K562 (cell line): ENCODE results near the gene SLC39A5. TPM values are rescaled to one million over a fixed set of nuclear protein-coding genes. Genes with fewer than 3 reads are reported as not detected.

Source experiments
- ASH1L ChIP-seq: fragments of 450-650 bp; IDR thresholded peaks from 2 replicates; pipeline ENCODE4 v1.6.1; 2018; ENCODE audit warnings: borderline replicate concordance, mild to moderate bottlenecking, low read depth; ENCODE audit not compliant: partially characterized antibody
- ATF6 ChIP-seq: sonication (generic); formaldehyde crosslinking; IDR thresholded peaks from 2 replicates; pipeline ENCODE4 v1.4.0; 2020; ENCODE audit warnings: mild to moderate bottlenecking, missing genetic modification reagents
- BACH1 ChIP-seq: fragments of 200-800 bp; sonication (Bioruptor generic); IDR thresholded peaks from 2 replicates; pipeline ENCODE4 v1.6.1; 2016; ENCODE audit warnings: missing genetic modification characterization, missing compliant biosample characterization
- CCNT2 ChIP-seq: IDR thresholded peaks from 2 replicates; pipeline ENCODE4 v1.6.1; 2011; ENCODE audit warnings: borderline replicate concordance, low read depth, mild to moderate bottlenecking, moderate library complexity, mixed read lengths, low read length; ENCODE audit not compliant: insufficient read length; ENCODE audit errors: extremely low read depth
- CHD2 ChIP-seq: IDR thresholded peaks from 2 replicates; pipeline ENCODE4 v1.6.1; 2011; ENCODE audit warnings: low read depth, low read length
- DNMT1 ChIP-seq: fragments of 450-650 bp; IDR thresholded peaks from 2 replicates; pipeline ENCODE4 v1.6.1; 2016; ENCODE audit warnings: antibody characterized with exemption, mild to moderate bottlenecking
- GMEB1 ChIP-seq: fragments of 250-450 bp; sonication (Bioruptor Pico); IDR thresholded peaks from 2 replicates; pipeline ENCODE4 v1.4.0; 2020; ENCODE audit warnings: mild to moderate bottlenecking
- HDAC6 ChIP-seq: IDR thresholded peaks from 2 replicates; pipeline ENCODE4 v1.6.1; 2012; ENCODE audit warnings: low read depth, mild to moderate bottlenecking, control low read depth, inconsistent platforms, low read length, moderate library complexity
- KHSRP ChIP-seq: fragments of 450-650 bp; IDR thresholded peaks from 2 replicates; pipeline ENCODE4 v1.6.1; 2017
- LARP7 ChIP-seq: fragments of 450-650 bp; IDR thresholded peaks from 2 replicates; pipeline ENCODE4 v1.6.1; 2016
- MEF2A ChIP-seq: IDR thresholded peaks from 2 replicates; pipeline ENCODE4 v1.6.1; 2011; ENCODE audit warnings: low read depth, mild to moderate bottlenecking, low read length, moderate library complexity; ENCODE audit not compliant: control insufficient read depth
- PHF8 ChIP-seq: fragments of 200-600 bp; sonication (generic); IDR thresholded peaks from 2 replicates; pipeline ENCODE4 v1.6.1; 2012; ENCODE audit warnings: mixed run types, mild to moderate bottlenecking, inconsistent platforms, low read length, moderate library complexity, borderline replicate concordance
- POU5F1 ChIP-seq: fragments of 150-350 bp; IDR thresholded peaks from 2 replicates; pipeline ENCODE4 v1.6.1; 2014; ENCODE audit warnings: borderline replicate concordance, low read length, low read depth, mild to moderate bottlenecking; ENCODE audit not compliant: partially characterized antibody
- SIN3A ChIP-seq, 2 experiments: fragments of 150-350 bp in 1 of 2; IDR thresholded peaks; 2 replicates each; pipeline ENCODE4 v1.6.1; 2011 to 2016; ENCODE audit warnings: borderline replicate concordance in 2 of 2, low read depth in 2 of 2, low read length in 2 of 2, mild to moderate bottlenecking in 2 of 2, moderate library complexity in 2 of 2; ENCODE audit not compliant: control insufficient read depth in 1 of 2
- SRSF7 ChIP-seq: fragments of 200-400 bp; formaldehyde crosslinking; optimal IDR thresholded peaks from 2 replicates; pipeline ENCODE3; 2017; ENCODE audit warnings: mild to moderate bottlenecking, low read depth, low read length
- SRSF9 ChIP-seq: fragments of 200-400 bp; formaldehyde crosslinking; IDR thresholded peaks from 2 replicates; pipeline ENCODE4 v1.6.1; 2017; ENCODE audit warnings: low read depth, low read length, borderline replicate concordance
- TCF15 ChIP-seq: fragments of 250-450 bp; sonication (Bioruptor Pico); IDR thresholded peaks from 2 replicates; pipeline ENCODE4 v1.8.0; 2022; ENCODE audit warnings: moderate library complexity, mild to moderate bottlenecking, inconsistent platforms
- TOE1 ChIP-seq, 2 experiments: fragments of 450-650 bp in 1 of 2; sonication (generic) in 1 of 2; formaldehyde crosslinking in 1 of 2; IDR thresholded peaks; 2 replicates each; pipeline versions ENCODE4 v1.7.1 to v1.8.0; 2016 to 2022; ENCODE audit warnings: borderline replicate concordance in 2 of 2, mild to moderate bottlenecking in 2 of 2, antibody characterized with exemption in 1 of 2, inconsistent platforms in 1 of 2, low read depth in 1 of 2, missing genetic modification reagents in 1 of 2, moderate library complexity in 1 of 2
- YBX1 ChIP-seq: fragments of 450-650 bp; IDR thresholded peaks from 2 replicates; pipeline ENCODE4 v1.7.1; 2016; ENCODE audit warnings: mild to moderate bottlenecking
- ZNF778 ChIP-seq: fragments of 450-650 bp; formaldehyde crosslinking; IDR thresholded peaks from 2 replicates; pipeline ENCODE4 v1.4.0; 2020; ENCODE audit warnings: mild to moderate bottlenecking, moderate library complexity
- polyA plus RNA-seq, 8 experiments: library from polyadenylated mRNA; depleted of rRNA in 4 of 8; stranded (reverse) in 5 of 8; unstranded in 3 of 8; fragments of >200 nt; fragmentation: Nextera tagmentation in 2 of 8; fragmentation: Illumina TruSeq in 1 of 8; extraction: Ambion mirVana in 2 of 8; extraction: Trizol in 1 of 8; gene quantifications; 2 replicates each; pipeline versions ENCODE4 v1.2.1 to v1.2.3, GENCODE V29; 2011 to 2014; ENCODE audit warnings: inconsistent platforms in 1 of 8, missing spikeins in 1 of 8
- total RNA-seq, 7 experiments: library from RNA; depleted of rRNA in 6 of 7; stranded (reverse); fragments of >200 nt in 6 of 7; fragmentation: Illumina TruSeq in 2 of 7; extraction: Trizol in 2 of 7; gene quantifications; 2 replicates each; pipeline versions ENCODE4 v1.2.1 to v1.2.3, GENCODE V29; 2011 to 2021; ENCODE audit warnings: low replicate concordance in 1 of 7
- TF ChIP-seq, protein P1 (sequence below): fragments of 450-650 bp; IDR thresholded peaks from 2 replicates; pipeline ENCODE4 v1.7.1; 2018; ENCODE audit warnings: mild to moderate bottlenecking, low read depth; ENCODE audit not compliant: partially characterized antibody

Gene SLC39A5
- total and polyA plus RNA-seq, 9 of the 15 experiments (the other 6 are each of a cell fraction or from before 2014, with no cell fraction given) = 0.08 to 0.10 TPM; not detected in 7

DNA sequence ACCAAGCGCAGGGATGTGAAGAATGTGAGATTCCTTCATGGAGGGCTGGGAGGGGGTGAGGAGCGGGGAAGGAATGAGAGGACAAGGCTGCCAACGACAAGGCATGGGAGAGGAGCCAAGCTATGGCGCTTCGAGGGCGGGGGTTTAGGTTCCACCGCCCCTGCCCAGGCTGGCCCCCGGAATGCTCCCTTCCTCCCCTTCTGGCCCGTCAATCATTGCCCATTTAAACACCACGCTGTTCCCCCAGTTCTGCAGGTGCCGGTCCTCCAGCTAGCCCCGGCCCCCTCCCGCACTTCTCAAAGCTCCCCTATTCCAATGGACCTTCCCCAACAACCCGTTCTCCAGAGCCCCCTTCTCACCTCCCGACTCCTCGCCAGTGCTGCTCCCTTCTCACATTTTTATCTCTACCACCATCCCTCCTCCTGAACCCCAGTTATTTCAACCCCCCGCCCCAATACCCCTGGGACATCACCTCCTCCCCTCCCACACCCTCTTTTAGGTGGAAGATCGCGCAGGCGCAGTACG, 8.6 kb upstream of the SLC39A5 start (continued):
- TF ChIP-seq GMEB1 (no peak), HDAC6 (no peak), SRSF9 (no peak), PHF8 (no peak), POU5F1 (no peak), YBX1 (no peak), ATF6 (CRISPR knock-in tag) (no peak), ASH1L (no peak), CCNT2 (no peak), KHSRP (no peak), BACH1 (tag) (no peak), ZNF778 (CRISPR knock-in tag) (no peak), SRSF7 (no peak), SIN3A (IDR thresholded peaks at IDR 0.05; ENCODE audit: borderline replicate concordance in 2 of 2, control insufficient read depth in 1 of 2, low read depth in 2 of 2, low read length in 2 of 2) (0 out of 4 replicates have a peak, but pooled peaks of 1 of the 2 experiments have one; percentile 46), TOE1 (IDR thresholded peaks at IDR 0.05; ENCODE audit: borderline replicate concordance) (peak; percentile 73), TOE1 (CRISPR knock-in tag; IDR thresholded peaks at IDR 0.05; ENCODE audit: borderline replicate concordance, low read depth) (no peak), MEF2A (no peak), DNMT1 (no peak), TCF15 (CRISPR knock-in tag) (no peak), CHD2 (no peak), LARP7 (peak; percentile 83; the same call in 1 of the 2 replicates)
- TF ChIP-seq, protein P1, sequence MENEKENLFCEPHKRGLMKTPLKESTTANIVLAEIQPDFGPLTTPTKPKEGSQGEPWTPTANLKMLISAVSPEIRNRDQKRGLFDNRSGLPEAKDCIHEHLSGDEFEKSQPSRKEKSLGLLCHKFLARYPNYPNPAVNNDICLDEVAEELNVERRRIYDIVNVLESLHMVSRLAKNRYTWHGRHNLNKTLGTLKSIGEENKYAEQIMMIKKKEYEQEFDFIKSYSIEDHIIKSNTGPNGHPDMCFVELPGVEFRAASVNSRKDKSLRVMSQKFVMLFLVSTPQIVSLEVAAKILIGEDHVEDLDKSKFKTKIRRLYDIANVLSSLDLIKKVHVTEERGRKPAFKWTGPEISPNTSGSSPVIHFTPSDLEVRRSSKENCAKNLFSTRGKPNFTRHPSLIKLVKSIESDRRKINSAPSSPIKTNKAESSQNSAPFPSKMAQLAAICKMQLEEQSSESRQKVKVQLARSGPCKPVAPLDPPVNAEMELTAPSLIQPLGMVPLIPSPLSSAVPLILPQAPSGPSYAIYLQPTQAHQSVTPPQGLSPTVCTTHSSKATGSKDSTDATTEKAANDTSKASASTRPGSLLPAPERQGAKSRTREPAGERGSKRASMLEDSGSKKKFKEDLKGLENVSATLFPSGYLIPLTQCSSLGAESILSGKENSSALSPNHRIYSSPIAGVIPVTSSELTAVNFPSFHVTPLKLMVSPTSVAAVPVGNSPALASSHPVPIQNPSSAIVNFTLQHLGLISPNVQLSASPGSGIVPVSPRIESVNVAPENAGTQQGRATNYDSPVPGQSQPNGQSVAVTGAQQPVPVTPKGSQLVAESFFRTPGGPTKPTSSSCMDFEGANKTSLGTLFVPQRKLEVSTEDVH = no peak
